K562 (cell line): ENCODE data around the gene SLC6A13. TPM values are rescaled to one million over a fixed set of nuclear protein-coding genes. Genes with fewer than 3 reads are reported as not detected.

Experiments used
- ATAC-seq: fragments of 200-7000 bp; cut with Tn5 transposase; 3 replicates; pipeline ENCODE4 v1.9.1; 2020; ENCODE audit warnings: moderate library complexity
- BruUV-seq: library from RNA; stranded (reverse); fragments of 400-500 nt; replicated peaks from 2 replicates; lab custom pipeline; 2021; lab: Mats Ljungman, UMichigan
- CTCF ChIA-PET: fragments of 300-600 bp; formaldehyde crosslinking; extraction: SDS; loops from one replicate; lab custom pipeline; 2021; ENCODE audit warnings: low intra/inter-chr PET ratio; lab: Yijun Ruan, JAX
- POLR2A ChIA-PET: fragments of 300-600, 350-650 bp; sonication (Branson Sonifier 250); formaldehyde crosslinking; extraction: SDS; loops from one replicate; lab custom pipeline; 2021; ENCODE audit warnings: antibody characterized with exemption, inconsistent platforms; lab: Yijun Ruan, JAX
- DNase-seq, 4 experiments: peaks; one replicate each; pipeline versions ENCODE4 v3.0.0 to v3.0.0-alpha.2; 2011 to 2018; ENCODE audit warnings: low spot score in 3 of 4, mixed read lengths in 3 of 4; ENCODE audit errors: extremely low read depth in 1 of 4
- FAIRE-seq: peaks from 2 replicates; lab custom pipeline; 2011; peaks lifted over from hg19 to GRCh38; lab: Jason Lieb, UNC
- H2AFZ ChIP-seq: 2 replicates; pipeline ENCODE4 v1.6.0; 2011; ENCODE audit warnings: low read depth, low read length, control low read depth, inconsistent platforms
- H3K27ac ChIP-seq: fragments of 200-600 bp; 3 replicates; pipeline ENCODE4 v1.8.0; 2011; ENCODE audit warnings: low read depth, mild to moderate bottlenecking, control low read depth, inconsistent platforms, low read length, moderate library complexity, mixed read lengths; ENCODE audit errors: extremely low read depth
- H3K27me3 ChIP-seq, 2 experiments: fragments of 300-600 bp in 1 of 2; 2 replicates in 1 of 2; 3 replicates in 1 of 2; pipeline versions ENCODE4 v1.6.0 to v1.8.0; 2011; ENCODE audit warnings: inconsistent platforms in 2 of 2, low read length in 2 of 2, mild to moderate bottlenecking in 1 of 2, mixed read lengths in 1 of 2, moderate library complexity in 1 of 2; ENCODE audit not compliant: control insufficient read depth in 2 of 2, insufficient read depth in 2 of 2
- H3K36me3 ChIP-seq: fragments of 300-600 bp; 3 replicates; pipeline ENCODE4 v1.8.0; 2011; ENCODE audit warnings: mild to moderate bottlenecking, low read length, inconsistent platforms; ENCODE audit not compliant: control insufficient read depth, insufficient read depth
- H3K4me1 ChIP-seq, 2 experiments: fragments of 200-600 bp in 1 of 2; replicated peaks in 1 of 2; 2 replicates in 1 of 2; 3 replicates in 1 of 2; pipeline versions ENCODE4 v1.5.1 to v1.8.0; 2011; ENCODE audit warnings: inconsistent platforms in 2 of 2, low read length in 2 of 2, mild to moderate bottlenecking in 1 of 2, mixed read lengths in 1 of 2, moderate library complexity in 1 of 2; ENCODE audit not compliant: control insufficient read depth in 2 of 2, insufficient read depth in 2 of 2
- H3K4me2 ChIP-seq: 2 replicates; pipeline ENCODE4 v1.6.1; 2011; ENCODE audit warnings: low read length, control low read depth, inconsistent platforms, mixed read lengths; ENCODE audit not compliant: insufficient read depth
- H3K4me3 ChIP-seq: fragments of 200-600 bp; sonication (generic), shearing (Covaris generic); 2 replicates; pipeline ENCODE4 v1.5.1; 2016; ENCODE audit warnings: control low read depth, inconsistent platforms
- H3K79me2 ChIP-seq: fragments of 200-600 bp; 3 replicates; pipeline ENCODE4 v1.8.0; 2011; ENCODE audit warnings: low read length, inconsistent platforms; ENCODE audit not compliant: control insufficient read depth, insufficient read depth
- H3K9ac ChIP-seq, 2 experiments: 2 replicates each; pipeline versions ENCODE4 v1.6.0 to v1.6.1; 2011; ENCODE audit warnings: low read depth in 2 of 2, low read length in 2 of 2, control low read depth in 1 of 2, inconsistent platforms in 1 of 2, mild to moderate bottlenecking in 1 of 2, mixed read lengths in 1 of 2; ENCODE audit not compliant: insufficient read depth in 1 of 2
- H3K9me1 ChIP-seq: one replicate; pipeline ENCODE4 v1.6.0; 2011; ENCODE audit warnings: inconsistent platforms, mild to moderate bottlenecking, low read length, moderate library complexity; ENCODE audit not compliant: control insufficient read depth, insufficient read depth
- H3K9me3 ChIP-seq: replicated peaks from 2 replicates; pipeline ENCODE4 v1.5.1; 2011; ENCODE audit warnings: low read depth, low read length, inconsistent platforms; ENCODE audit not compliant: control insufficient read depth, insufficient read depth
- H4K20me1 ChIP-seq: replicated peaks from 2 replicates; pipeline ENCODE4 v1.6.1; 2011; ENCODE audit warnings: low read length, inconsistent platforms, mixed read lengths; ENCODE audit not compliant: control insufficient read depth, insufficient read depth
- ARHGAP35 ChIP-seq: fragments of 450-650 bp; IDR thresholded peaks from 2 replicates; pipeline ENCODE4 v1.6.1; 2018; ENCODE audit not compliant: partially characterized antibody
- CEBPB ChIP-seq: fragments of 450-650 bp; IDR thresholded peaks from 2 replicates; pipeline ENCODE4 v1.6.1; 2016; ENCODE audit warnings: missing genetic modification characterization, missing compliant biosample characterization
- CEBPG ChIP-seq, 3 experiments: fragments of 200-800 bp in 1 of 3; sonication (Bioruptor generic) in 1 of 3; sonication (generic) in 1 of 3; formaldehyde crosslinking in 1 of 3; IDR thresholded peaks in 2 of 3; conservative IDR thresholded peaks in 1 of 3; 2 replicates each; pipeline versions ENCODE4 v1.6.1 to v1.8.0; 2016 to 2022; ENCODE audit warnings: missing compliant biosample characterization in 2 of 3, missing genetic modification characterization in 2 of 3, mild to moderate bottlenecking in 1 of 3, missing genetic modification reagents in 1 of 3
- DPF2 ChIP-seq: fragments of 450-650 bp; IDR thresholded peaks from 2 replicates; pipeline ENCODE4 v1.6.1; 2016
- FOSL1 ChIP-seq: fragments of 200-800 bp; sonication (Bioruptor generic); conservative IDR thresholded peaks from 2 replicates; pipeline ENCODE4 v1.6.1; 2016; ENCODE audit warnings: missing genetic modification characterization, missing compliant biosample characterization
- FOXM1 ChIP-seq, 2 experiments: fragments of 450-650 bp in 1 of 2; sonication (generic) in 1 of 2; formaldehyde crosslinking in 1 of 2; IDR thresholded peaks; 2 replicates each; pipeline versions ENCODE4 v1.6.1 to v1.9.0; 2017 to 2022; ENCODE audit warnings: low read depth in 2 of 2, mild to moderate bottlenecking in 2 of 2, missing genetic modification reagents in 1 of 2, moderate library complexity in 1 of 2
- HNRNPUL1 ChIP-seq: fragments of 200-400 bp; formaldehyde crosslinking; IDR thresholded peaks from 2 replicates; pipeline ENCODE4 v1.6.1; 2017; ENCODE audit warnings: low read length
- KAT8 ChIP-seq: fragments of 450-650 bp; IDR thresholded peaks from 2 replicates; pipeline ENCODE4 v1.6.1; 2016; ENCODE audit warnings: low read depth, mild to moderate bottlenecking
- MAZ ChIP-seq, 2 experiments: fragments of 450-650 bp in 1 of 2; sonication (generic) in 1 of 2; formaldehyde crosslinking; IDR thresholded peaks in 1 of 2; conservative IDR thresholded peaks in 1 of 2; 2 replicates each; pipeline versions ENCODE4 v1.4.0 to v1.5.0; 2020; ENCODE audit warnings: mild to moderate bottlenecking in 1 of 2, missing genetic modification reagents in 1 of 2
- NCOA2 ChIP-seq, 2 experiments: fragments of 450-650 bp; IDR thresholded peaks; 2 replicates each; pipeline ENCODE4 v1.6.1; 2018; ENCODE audit warnings: mild to moderate bottlenecking in 2 of 2, moderate library complexity in 1 of 2; ENCODE audit not compliant: partially characterized antibody in 2 of 2
- NUFIP1 ChIP-seq: fragments of 450-650 bp; IDR thresholded peaks from 2 replicates; pipeline ENCODE4 v1.6.1; 2018; ENCODE audit not compliant: partially characterized antibody
- OTX1 ChIP-seq: fragments of 450-650 bp; formaldehyde crosslinking; IDR thresholded peaks from 2 replicates; pipeline ENCODE4 v1.4.0; 2022; ENCODE audit warnings: mild to moderate bottlenecking
- RBM14 ChIP-seq: fragments of 200-400 bp; formaldehyde crosslinking; IDR thresholded peaks from 2 replicates; pipeline ENCODE4 v1.6.1; 2018; ENCODE audit warnings: low read depth, mild to moderate bottlenecking, low read length, moderate library complexity, borderline replicate concordance; ENCODE audit not compliant: insufficient read depth
- STAG1 ChIP-seq: sonication (generic); formaldehyde crosslinking; IDR thresholded peaks from 2 replicates; pipeline ENCODE4 v1.5.0; 2020; ENCODE audit warnings: missing genetic modification reagents, borderline replicate concordance
- TAF15 ChIP-seq: fragments of 200-400 bp; formaldehyde crosslinking; IDR thresholded peaks from 2 replicates; pipeline ENCODE4 v1.6.1; 2017; ENCODE audit warnings: mild to moderate bottlenecking, low read depth, low read length, moderate library complexity
- THAP12 ChIP-seq: fragments of 250-450 bp; sonication (Bioruptor Pico); IDR thresholded peaks from 2 replicates; pipeline ENCODE4 v1.9.0; 2021; ENCODE audit warnings: mild to moderate bottlenecking, inconsistent platforms
- WGBS: fragments of 100-300 bp; shearing (Covaris generic); methylation state at CpG from one replicate; pipeline ENCODE4 v1.1.6; 2016; ENCODE audit warnings: low coverage, mixed read lengths; ENCODE audit not compliant: insufficient coverage; ENCODE audit errors: missing lambda C conversion rate; 5-methylcytosine and 5-hydroxymethylcytosine counted together
- in situ Hi-C: fragments of 300-500 bp; cut with MboI; formaldehyde crosslinking; loops from 4 replicates; pipeline ENCODE4 v1.15.0; 2018; ENCODE audit warnings: inconsistent platforms, mixed read lengths
- intact Hi-C: fragments of 100-400 bp; cut with micrococcal nuclease; formaldehyde crosslinking; loops from 2 replicates; pipeline ENCODE4 v1.14.2; 2022
- polyA plus RNA-seq, 8 experiments: library from polyadenylated mRNA; depleted of rRNA in 4 of 8; stranded (reverse) in 5 of 8; unstranded in 3 of 8; fragments of >200 nt; fragmentation: Nextera tagmentation in 2 of 8; fragmentation: Illumina TruSeq in 1 of 8; extraction: Ambion mirVana in 2 of 8; extraction: Trizol in 1 of 8; gene quantifications; 2 replicates each; pipeline versions ENCODE4 v1.2.1 to v1.2.3, GENCODE V29; 2011 to 2014; ENCODE audit warnings: inconsistent platforms in 1 of 8, missing spikeins in 1 of 8
- total RNA-seq, 7 experiments: library from RNA; depleted of rRNA in 6 of 7; stranded (reverse); fragments of >200 nt in 6 of 7; fragmentation: Illumina TruSeq in 2 of 7; extraction: Trizol in 2 of 7; gene quantifications; 2 replicates each; pipeline versions ENCODE4 v1.2.1 to v1.2.3, GENCODE V29; 2011 to 2021; ENCODE audit warnings: low replicate concordance in 1 of 7

Gene SLC6A13
- total and polyA plus RNA-seq, 9 of the 15 experiments (the other 6 are each of a cell fraction or from before 2014, with no cell fraction given), result 0.06 to 0.33 (median 0.22) TPM; not detected in 4

GRCh38 chr12:293199-293598, 30.6 kb upstream of the SLC6A13 start:
- Histone ChIP-seq H3K4me3 (no peak overlapping the region), H2AFZ (no peak overlapping the region), H3K4me1 (no peaks in the 10 kb centered on the region), H3K27me3 (no peaks in the 10 kb centered on the region), H3K36me3 (peaks cover 42% of the 10 kb centered on the region; the same call in 2 of the 3 replicates), H3K79me2 (no peaks in the 10 kb centered on the region), H3K9me3 (no peaks in the 10 kb centered on the region), H3K4me2 (no peak overlapping the region), H3K9me1 (no peaks in the 10 kb centered on the region), H3K9ac (no peak overlapping the region), H3K27ac (no peak overlapping the region), H4K20me1 (no peaks in the 10 kb centered on the region)
- in situ Hi-C loops (no loop called here), intact Hi-C loops (no loop called here)
- FAIRE-seq (no peak), ATAC-seq (no peak), DNase-seq (no peak)
- 97% methylated on average over 5 of the region's 5 CpGs for WGBS
- CTCF ChIA-PET, result no interaction called here
- BruUV-seq, result no TSS peak
- TF ChIP-seq STAG1 (CRISPR knock-in tag) (no peak), MAZ (CRISPR knock-in tag; conservative IDR thresholded peaks at IDR 0.05 in 1 of 2, IDR thresholded peaks at IDR 0.05 in 1 of 2) (no peak), NUFIP1 (no peak), FOSL1 (no peak), RBM14 (no peak), TAF15 (no peak), FOXM1 (IDR thresholded peaks at IDR 0.05; ENCODE audit: low read depth) (no peak), FOXM1 (CRISPR knock-in tag; IDR thresholded peaks at IDR 0.05; ENCODE audit: low read depth) (no peak), OTX1 (CRISPR knock-in tag) (no peak), CEBPG (CRISPR knock-in tag; IDR thresholded peaks at IDR 0.05) (no peak), CEBPG (tag; conservative IDR thresholded peaks at IDR 0.05 in 1 of 2, IDR thresholded peaks at IDR 0.05 in 1 of 2) (peak in 1 of 2 experiments; percentile 42; a peak in 1 of 4 replicates), CEBPB (tag) (peak; percentile 65), HNRNPUL1 (no peak), NCOA2 (IDR thresholded peaks at IDR 0.05; ENCODE audit: partially characterized antibody in 2 of 2) (no peak), DPF2 (no peak), THAP12 (CRISPR knock-in tag) (no peak), KAT8 (no peak), ARHGAP35 (no peak)
- POLR2A ChIA-PET, result no interaction called here
